DMS114 treated with DMSO at 0.1 percent for 48 hours (cell line): Measurements from ENCODE around the gene TAF4.

ENCODE experiments used
- DNase-seq: peaks from one replicate; lab custom pipeline; 2025; ENCODE audit not compliant: unreplicated experiment; lab: John Stamatoyannopoulos, UW

The TAF4 gene

DNA sequence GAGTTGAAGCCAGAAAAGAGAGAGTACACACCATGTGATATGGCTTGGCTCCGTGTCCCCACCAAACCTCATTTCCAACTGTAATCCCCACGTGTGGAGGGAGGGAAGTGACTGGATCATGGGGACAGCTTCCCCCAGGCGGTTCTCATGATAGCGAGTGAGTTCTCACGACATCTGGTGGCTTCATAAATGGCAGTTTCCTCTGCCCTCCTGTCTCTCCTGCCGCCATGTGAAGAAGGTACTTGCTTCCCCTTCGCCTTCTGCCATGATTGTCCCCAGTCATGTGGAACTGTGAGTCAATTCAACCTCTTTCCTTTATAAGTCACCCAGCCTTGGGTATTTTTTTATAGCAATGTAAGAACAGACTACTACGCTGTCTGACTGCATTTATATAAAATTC lies 40.3 kb downstream of the TAF4 start:
- DNase-seq = no peak

- no peak for DNase-seq
Observed at GRCh38 chr20:62023935-62024334, 41.7 kb downstream of the TAF4 start.

DNA sequence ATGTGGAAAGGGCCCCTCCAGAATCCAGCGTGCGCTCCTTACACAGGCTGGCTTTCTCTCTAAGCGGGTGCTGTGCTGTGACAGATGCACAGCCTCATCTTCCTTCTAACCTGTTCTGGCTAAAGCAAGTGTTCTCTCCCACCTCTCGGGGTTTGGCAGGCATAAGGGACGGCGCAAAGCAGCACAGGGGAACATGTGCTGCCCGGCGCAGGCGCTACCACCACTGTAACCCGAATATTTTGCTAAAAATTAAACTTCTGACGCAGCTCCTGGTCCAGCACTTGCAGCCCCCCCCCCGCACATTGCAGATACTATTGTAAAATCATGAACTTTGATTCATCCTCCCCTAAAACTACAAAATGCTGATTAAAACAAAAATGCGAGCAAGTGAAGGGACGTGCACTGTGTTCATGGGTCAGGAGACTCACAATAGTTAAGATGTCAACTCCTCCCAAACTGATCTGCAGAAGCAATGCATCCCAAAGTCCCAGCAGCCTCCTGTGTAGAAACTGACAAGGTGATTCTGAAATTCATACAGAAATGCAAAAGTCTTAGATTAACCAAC lies 43.0 kb downstream of the TAF4 start:
- no peak for DNase-seq

DNA sequence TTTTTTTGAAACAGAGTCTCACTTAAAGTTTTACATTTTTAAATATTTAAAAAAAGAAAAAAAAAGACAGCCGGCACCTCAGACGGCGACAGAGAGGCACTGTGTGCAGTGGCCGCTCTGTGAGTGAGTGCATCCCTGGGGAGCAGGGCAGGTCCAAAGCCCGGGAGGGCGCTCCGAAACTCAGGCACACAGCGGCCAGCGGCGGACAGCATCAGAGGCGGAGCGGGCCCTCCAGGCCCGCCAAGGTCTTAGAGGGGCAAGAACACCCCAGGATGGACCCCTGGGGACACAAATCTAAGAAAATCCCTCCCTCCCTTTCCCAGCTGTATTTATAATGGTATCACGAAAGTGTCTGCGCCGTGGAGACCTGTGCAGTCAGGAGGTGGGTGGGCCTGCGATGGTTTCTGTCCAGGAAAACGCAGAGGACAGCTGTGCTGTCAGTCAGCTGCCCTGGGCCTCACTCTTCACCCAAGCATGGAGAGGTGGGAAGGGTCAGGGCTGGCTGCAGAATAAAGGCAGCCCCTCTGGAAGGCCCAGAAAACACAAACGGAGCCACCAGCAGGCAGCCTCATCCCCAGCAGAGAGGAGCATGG lies 43.8 kb downstream of the TAF4 start:
- DNase-seq = no peak

DNA sequence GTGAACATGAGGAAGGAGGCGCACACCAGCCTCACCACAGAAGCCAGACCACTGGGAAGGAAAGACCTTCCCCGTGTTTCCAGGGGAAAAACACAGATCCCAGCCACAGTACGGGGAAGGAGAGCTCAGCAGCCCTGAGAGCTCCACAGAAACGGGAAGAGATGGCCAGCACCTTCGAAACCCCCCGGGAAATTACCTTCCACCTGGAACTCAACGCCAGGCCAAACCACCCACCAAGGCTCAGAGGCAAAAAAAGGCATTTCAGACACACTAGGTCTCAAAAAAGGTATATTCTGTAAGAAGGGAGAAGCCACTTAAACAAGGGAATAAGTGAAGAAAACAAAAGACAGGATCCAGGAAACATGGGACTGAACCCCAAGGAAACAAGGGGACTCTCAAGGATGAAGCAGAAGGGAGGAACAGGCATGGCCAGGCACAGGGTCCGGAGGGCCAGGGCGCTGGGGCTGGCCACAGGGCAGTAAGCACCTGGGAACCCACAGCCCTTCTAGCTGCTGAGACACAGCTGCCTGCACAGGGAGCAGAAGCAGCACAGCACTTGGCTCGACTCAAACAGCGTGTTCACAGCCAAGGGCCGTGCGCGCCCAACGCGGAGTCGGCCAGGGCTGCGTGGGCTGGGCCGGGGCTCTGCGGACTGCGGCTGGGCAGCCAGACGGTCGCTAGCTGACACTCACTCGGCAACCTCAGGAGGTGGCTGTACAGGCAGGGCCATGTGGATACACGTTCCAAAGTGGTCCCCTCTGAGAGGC lies 44.6 kb downstream of the TAF4 start:
- DNase-seq = no peak

DNA sequence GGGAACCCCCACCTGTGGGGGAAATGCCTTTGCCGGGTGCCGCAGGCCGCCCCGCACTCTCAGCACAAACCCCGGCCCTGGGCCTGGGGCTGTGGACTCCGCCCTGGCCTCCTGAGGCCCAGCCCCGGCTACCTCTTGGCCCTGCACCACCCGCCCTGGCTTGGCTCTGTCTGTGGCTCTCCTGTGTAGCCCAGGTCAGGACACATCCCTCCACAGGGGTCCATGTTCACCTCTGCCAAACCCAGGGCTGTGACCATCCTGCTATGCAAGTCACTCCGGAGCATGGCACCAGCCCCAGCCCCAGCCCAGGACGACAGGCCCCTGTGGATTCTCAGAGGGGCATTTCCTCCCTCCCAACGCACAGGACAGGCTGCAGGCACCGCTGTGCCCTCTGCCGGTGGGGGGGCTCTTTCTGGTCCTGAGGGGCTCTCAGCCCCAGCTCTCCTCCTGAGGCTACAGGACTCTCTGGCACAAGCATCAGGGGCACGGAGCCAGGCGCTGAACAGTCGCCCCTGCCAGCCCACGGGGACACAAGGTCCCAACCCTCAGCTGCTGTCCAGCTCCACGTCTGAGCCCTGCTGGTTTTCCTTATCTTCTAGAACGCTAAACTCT lies 45.7 kb downstream of the TAF4 start:
- DNase-seq = no peak

DNA sequence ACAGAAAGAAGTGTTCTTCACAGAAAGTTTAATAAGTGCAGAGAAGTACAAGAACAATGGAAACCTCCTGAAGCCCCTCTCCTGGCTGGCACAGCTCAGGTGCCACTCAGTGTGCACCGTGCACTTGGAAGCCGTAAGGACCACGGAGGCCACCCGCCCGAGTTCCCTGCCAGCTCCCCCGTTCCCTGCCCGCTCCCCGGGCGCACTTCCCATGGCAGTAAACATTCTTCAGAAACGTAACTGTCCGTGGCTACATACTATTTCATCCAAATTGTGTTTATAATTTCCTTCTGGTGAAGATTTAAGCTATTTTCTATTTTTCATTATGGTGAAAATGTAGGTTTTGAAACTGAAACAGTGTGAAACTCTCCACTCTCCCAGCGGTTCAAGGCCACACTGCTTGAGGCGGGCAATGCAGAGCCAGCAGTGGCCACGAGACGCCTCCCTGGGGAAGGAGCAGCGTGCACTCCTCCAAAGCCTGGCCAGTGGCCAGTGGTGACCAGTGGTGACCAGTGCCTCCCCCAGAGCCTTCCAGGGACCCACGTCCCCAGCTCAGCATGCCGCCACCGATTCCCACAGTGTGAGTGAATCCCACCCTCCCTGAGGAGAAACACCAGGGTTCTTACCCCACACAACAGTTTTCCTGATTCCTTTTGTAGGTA lies 46.4 kb downstream of the TAF4 start:
- DNase-seq = no peak

- no peak for DNase-seq
Observed at GRCh38 chr20:62018437-62019143, 47.1 kb downstream of the TAF4 start.

DNA sequence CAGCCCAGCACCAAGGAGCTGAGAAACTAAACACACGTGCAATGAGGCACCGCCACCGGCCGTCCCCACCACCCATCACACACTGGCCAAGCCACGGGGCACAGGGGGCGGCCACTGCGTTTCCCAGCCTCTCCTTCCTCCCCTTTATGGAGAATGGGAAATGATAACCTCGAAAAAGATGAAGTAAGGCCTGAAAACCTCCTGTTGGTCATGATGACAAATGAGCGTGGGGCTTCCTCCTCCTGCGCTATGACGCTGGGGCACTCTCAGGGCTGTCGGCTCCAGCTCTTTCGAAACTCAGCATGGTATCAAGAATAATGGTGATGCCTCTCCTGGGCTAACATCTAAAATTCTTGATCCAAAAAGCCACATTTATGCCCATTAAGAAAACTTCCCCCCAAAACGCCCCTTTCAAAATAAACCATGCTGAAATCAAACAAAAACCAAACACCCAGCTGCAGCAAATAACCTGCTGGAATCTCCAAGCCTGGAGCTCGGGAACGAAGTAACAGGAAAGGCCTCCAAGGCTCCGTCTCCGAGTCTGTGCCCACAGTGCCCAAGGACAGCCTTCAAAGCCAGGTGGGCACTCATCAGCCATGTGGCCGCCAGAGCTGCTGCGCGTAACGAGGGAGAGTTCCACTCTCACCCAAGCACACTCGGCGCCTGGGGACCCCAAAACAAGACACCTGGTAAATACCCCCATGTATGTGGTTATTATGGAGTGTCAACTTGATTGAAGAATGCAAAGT lies 50.0 kb downstream of the TAF4 start:
- no peak for DNase-seq

DNA sequence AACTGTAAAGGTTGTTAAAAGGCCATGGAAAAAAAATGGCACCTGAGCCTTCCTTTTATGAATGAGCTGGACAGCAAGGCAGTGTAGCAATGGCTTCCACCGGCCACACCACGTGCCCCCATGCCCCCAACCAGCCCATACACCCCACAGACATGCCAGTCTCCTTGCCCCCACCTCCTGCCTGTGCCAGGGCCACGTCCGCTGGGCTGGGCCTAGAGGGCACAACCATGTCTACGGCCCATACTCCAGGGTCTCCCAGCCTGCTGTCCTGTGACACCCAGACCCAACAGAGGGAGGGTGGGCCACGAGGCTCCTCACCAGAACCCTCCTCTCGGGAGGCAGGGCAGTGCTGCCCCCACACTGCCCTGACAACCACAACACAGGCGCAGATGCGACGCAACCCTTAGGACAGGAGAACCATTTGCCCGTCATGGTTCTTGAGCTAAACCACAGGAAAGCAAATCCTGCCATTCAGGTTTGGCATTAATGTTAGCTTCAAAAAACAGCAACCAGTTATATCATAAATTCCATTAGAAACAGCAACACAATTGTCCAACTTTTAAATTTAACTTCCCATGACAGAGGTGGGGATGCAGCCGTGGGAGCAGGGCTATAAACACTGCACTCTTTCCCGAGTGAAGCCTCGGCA lies 50.7 kb downstream of the TAF4 start:
- DNase-seq = no peak

DNA sequence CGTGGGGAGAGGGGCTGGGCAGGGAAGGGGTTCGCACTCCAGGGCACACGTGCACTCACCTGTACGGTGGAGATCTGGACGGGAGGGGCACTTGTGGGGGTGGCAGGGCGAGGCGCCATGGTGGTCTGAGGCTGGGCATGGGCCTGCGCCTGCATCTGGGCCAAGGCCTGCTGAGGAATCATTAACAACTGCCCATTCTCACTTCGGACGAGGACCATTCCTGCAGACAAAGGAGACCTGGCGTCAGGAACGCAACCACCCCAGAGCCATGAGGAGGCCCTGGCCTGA lies 51.2 kb downstream of the TAF4 start:
- no peak for DNase-seq

- DNase-seq = no peak
Observed at GRCh38 chr20:62012631-62013030, 53.0 kb downstream of the TAF4 start.

- no peak for DNase-seq
Observed at GRCh38 chr20:62011938-62012534, 53.6 kb downstream of the TAF4 start.

DNA sequence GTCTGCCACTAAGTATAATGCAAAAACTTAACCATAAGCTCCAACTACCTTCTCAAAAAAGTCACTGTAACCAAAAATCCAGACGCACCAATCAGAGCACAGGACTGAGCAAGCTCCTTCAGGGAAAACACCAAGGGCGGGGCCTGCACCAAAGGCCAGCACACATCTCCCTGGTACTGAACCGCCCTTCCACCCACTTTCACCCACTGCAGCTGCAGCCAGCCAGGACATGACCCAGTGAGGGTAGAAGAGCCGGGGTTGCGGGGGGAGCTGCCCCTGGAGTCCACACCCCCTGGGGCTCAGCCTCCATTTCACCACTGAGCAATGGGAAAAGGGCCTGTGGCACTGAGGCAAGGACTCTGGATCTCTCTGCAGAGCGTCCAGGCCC lies 54.3 kb downstream of the TAF4 start:
- no peak for DNase-seq

DNA sequence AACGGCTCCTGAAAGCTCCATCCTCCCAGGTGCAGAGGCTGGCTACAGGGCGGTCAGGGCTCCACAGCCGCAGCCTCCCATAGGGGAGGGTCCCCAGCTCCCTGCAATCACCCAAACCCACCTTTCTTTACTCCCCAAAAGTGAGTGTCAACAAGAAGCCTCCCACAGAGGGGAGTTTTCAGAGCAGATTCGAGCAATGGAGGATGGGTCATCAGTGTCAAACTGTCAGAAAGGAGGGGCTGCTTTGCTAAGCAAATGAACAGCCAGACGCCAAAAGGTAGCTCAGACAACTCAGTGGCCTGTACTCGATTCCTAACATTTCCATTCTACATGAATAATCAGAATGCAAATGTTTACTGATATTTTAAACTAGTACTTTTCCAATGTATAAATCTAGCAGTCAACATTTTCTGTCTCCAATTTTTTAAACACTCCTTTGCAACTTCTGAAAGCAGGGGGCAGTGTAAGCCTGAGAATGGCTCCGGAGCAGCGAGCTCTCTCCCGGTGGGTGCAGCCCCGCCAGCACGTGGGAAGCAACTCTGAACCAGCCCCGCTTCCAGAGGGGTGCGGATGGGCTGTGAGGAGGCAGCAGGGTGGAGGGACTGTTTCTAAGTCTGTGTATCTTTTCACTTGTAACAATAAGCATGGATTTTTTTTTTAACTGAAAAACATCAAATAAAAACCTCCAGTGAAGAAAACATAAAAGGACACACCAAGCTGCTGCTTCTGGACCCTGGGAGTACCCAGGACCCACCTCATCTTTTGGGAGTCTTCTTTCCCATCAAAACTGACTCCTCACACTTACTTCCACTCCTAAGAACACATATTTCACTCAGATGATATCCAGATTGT lies 54.9 kb downstream of the TAF4 start:
- DNase-seq = peak; percentile 40

DNA sequence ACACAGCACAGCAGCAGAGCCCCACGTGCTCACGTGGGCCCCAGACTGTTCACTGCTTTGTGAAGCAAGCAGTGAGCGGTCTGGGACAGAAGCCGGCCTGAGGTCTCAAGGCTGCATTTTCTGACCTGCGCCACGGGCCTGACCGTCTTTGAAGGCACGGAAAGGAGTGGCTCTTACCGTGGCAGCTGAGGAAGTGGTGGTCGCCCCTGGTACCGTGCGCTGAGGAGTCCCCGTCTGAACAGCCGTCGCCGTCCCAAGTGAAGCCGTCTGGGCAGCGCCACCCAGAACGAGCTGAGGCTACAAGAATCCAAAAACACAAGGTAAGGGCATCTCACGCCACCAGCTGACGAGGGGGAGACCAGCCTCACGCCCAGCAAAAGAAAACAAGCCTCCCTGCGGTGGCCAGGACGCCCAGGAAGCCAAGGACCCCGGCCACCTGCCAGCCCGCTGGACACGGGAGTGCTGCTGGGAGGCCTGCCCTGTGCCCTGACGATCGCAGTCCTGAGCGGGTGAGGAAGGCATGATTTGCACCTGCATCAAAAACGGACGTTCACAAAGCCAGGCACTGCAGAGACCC lies 55.7 kb downstream of the TAF4 start:
- no peak for DNase-seq

DNA sequence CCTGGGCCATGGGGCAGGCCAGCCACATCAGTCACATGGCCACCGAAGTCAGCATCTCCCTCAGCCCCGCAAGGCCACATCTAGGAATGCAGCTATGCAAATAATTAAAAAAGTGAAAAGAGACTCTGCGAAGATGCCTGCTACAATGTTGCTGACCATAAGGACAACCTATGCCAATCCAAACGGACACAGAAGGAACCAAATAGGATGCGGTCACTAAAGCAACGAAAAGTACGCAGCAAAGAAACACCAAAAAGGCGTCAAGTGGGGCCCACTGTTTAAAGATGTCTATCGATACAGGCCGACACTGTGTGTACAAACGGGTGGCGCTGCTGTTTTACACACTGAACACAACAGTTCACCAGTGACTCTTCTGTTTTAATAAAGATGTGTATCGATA lies 56.4 kb downstream of the TAF4 start:
- DNase-seq = no peak

DNA sequence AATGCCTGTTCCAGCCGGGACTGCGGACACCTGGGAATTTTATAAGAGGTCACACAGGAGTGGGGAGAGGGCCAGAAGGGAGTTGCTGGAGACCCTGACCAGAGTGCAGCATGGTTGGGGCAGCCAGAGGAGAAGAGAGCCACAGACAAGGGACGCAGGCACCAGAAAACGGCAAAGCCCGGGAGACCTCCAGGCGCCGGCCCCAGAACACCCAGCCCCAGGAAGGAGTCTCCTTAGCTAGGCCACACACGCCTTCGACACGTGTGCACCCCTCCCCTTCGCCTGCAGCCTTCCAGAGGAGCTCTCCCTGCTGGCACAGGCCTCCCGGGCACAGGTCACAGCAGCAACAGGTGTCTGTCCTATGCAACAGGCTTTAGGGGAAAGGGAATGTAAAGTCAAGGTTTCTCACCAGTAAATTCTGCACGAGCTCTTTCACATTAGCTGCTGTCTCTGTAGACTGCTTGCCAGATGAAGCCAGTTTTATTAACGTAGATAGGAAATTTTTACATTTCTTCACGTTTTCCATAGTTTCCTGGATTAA lies 57.0 kb downstream of the TAF4 start:
- no peak for DNase-seq
